Osteoblast (primary cell): ENCODE results near the gene WTIP. TPM values are rescaled to one million over a fixed set of nuclear protein-coding genes. Genes with fewer than 3 reads are reported as not detected.

Experiments used
- DNase-seq: peaks from one replicate; pipeline ENCODE4 v3.0.0; 2011; ENCODE audit warnings: low spot score, mixed read lengths; ENCODE audit not compliant: insufficient read length; ENCODE audit errors: missing footprints
- H2AFZ ChIP-seq: 2 replicates; pipeline ENCODE4 v1.6.0; 2011; ENCODE audit warnings: mild to moderate bottlenecking, low read length
- H3K27ac ChIP-seq: 2 replicates; pipeline ENCODE4 v1.5.1; 2011; ENCODE audit warnings: mild to moderate bottlenecking, low read depth, low read length, moderate library complexity
- H3K27me3 ChIP-seq: 2 replicates; pipeline ENCODE4 v1.6.0; 2012; ENCODE audit warnings: mild to moderate bottlenecking, control low read depth, inconsistent platforms, low read length, moderate library complexity; ENCODE audit not compliant: insufficient read depth
- H3K36me3 ChIP-seq: 2 replicates; pipeline ENCODE4 v1.5.1; 2011; ENCODE audit warnings: mild to moderate bottlenecking, low read length, control low read depth, moderate library complexity; ENCODE audit not compliant: insufficient read depth
- H3K4me1 ChIP-seq: 2 replicates; pipeline ENCODE4 v1.5.1; 2011; ENCODE audit warnings: mild to moderate bottlenecking, low read length, control low read depth, moderate library complexity; ENCODE audit not compliant: insufficient read depth
- H3K4me2 ChIP-seq: 2 replicates; pipeline ENCODE4 v1.6.0; 2011; ENCODE audit warnings: mild to moderate bottlenecking, low read length; ENCODE audit not compliant: insufficient read depth
- H3K4me3 ChIP-seq: fragments of 200-600 bp; sonication (generic); 3 replicates; pipeline ENCODE4 v1.5.1; 2012; ENCODE audit warnings: mild to moderate bottlenecking, low read length, inconsistent platforms; ENCODE audit not compliant: insufficient read depth
- H3K79me2 ChIP-seq: 2 replicates; pipeline ENCODE4 v1.6.0; 2012; ENCODE audit warnings: mild to moderate bottlenecking, low read length, control low read depth, inconsistent platforms; ENCODE audit not compliant: insufficient read depth
- H3K9me3 ChIP-seq: 2 replicates; pipeline ENCODE4 v1.5.1; 2011; ENCODE audit warnings: low read depth, low read length, control low read depth
- H4K20me1 ChIP-seq: 2 replicates; pipeline ENCODE4 v1.6.0; 2012; ENCODE audit warnings: mild to moderate bottlenecking, low read length, control low read depth; ENCODE audit not compliant: insufficient read depth
- total RNA-seq: library from RNA; depleted of rRNA; stranded (reverse); fragments of >200 nt; gene quantifications from 2 replicates; pipeline ENCODE4 v1.2.3, GENCODE V29; 2012
- TF ChIP-seq, protein P1 (sequence below): IDR thresholded peaks from 2 replicates; pipeline ENCODE4 v1.5.1; 2011; ENCODE audit warnings: mild to moderate bottlenecking, low read depth, low read length, moderate library complexity; ENCODE audit errors: extremely low read depth

Gene WTIP
- total RNA-seq, 1 donor: 38.7 TPM

DNA sequence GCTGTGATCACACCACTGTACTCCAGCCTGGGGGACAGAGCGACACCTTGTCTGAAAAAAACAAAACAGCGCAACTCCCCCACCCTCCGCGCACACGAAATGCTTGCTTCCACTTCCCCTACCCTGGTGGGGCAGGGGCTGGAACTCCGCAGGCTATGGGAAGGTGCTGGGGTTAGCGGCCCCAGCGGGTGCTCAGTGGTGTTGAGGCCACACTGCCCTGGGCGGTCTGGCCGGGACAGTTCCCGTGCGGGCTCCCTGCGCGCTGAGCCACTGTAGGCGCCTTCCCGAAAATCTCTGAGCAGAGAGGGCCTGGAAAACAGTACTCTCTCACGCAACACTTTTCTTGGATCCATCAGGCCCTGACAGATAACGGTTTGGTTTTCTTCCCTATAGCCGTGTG lies 1.1 kb upstream of the WTIP start:
- Histone ChIP-seq H3K27me3 (no peaks in the 10 kb centered on the region), H3K9me3 (no peaks in the 10 kb centered on the region), H3K4me2 (peak overlapping the region; percentile 81), H3K4me3 (peak overlapping the region; percentile 81), H3K79me2 (peaks cover 30% of the 10 kb centered on the region), H2AFZ (no peak overlapping the region), H3K27ac (no peak overlapping the region), H4K20me1 (peaks cover 24% of the 10 kb centered on the region), H3K36me3 (no peaks in the 10 kb centered on the region), H3K4me1 (peaks cover 18% of the 10 kb centered on the region)
- no peak for DNase-seq
- TF ChIP-seq, protein P1, sequence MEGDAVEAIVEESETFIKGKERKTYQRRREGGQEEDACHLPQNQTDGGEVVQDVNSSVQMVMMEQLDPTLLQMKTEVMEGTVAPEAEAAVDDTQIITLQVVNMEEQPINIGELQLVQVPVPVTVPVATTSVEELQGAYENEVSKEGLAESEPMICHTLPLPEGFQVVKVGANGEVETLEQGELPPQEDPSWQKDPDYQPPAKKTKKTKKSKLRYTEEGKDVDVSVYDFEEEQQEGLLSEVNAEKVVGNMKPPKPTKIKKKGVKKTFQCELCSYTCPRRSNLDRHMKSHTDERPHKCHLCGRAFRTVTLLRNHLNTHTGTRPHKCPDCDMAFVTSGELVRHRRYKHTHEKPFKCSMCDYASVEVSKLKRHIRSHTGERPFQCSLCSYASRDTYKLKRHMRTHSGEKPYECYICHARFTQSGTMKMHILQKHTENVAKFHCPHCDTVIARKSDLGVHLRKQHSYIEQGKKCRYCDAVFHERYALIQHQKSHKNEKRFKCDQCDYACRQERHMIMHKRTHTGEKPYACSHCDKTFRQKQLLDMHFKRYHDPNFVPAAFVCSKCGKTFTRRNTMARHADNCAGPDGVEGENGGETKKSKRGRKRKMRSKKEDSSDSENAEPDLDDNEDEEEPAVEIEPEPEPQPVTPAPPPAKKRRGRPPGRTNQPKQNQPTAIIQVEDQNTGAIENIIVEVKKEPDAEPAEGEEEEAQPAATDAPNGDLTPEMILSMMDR: no peak

DNA sequence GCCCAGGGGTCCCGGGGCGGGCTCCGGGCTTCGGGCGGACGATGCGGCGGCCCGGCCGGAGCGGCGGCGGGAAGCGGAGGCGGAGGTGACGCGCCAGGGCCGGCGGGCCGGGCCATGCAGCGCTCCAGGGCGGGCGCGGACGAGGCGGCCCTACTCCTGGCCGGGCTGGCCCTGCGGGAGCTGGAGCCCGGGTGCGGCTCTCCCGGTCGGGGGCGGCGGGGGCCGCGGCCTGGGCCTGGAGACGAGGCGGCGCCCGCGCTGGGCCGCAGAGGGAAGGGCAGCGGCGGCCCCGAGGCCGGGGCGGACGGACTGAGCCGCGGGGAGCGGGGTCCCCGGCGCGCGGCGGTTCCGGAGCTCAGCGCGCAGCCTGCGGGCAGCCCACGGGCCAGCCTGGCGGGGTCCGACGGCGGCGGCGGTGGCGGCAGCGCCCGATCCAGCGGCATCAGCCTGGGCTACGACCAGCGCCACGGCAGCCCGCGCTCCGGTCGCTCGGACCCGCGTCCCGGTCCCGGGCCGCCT lies 362 bp downstream of the WTIP start:
- peak overlapping the region; percentile 81 for H3K4me3 ChIP-seq
- H3K36me3 ChIP-seq: no peaks in the 10 kb centered on the region
- no peaks in the 10 kb centered on the region for H3K9me3 ChIP-seq
- peak; percentile 98 for DNase-seq
- TF ChIP-seq, protein P1: no peak
- H3K4me2 ChIP-seq: peak overlapping the region; percentile 86
- H2AFZ ChIP-seq: no peak overlapping the region
- H4K20me1 ChIP-seq: peaks cover 31% of the 10 kb centered on the region
- peaks cover 11% of the 10 kb centered on the region for H3K4me1 ChIP-seq
- no peak overlapping the region for H3K27ac ChIP-seq
- H3K27me3 ChIP-seq: no peaks in the 10 kb centered on the region
- peaks cover 44% of the 10 kb centered on the region for H3K79me2 ChIP-seq

DNA sequence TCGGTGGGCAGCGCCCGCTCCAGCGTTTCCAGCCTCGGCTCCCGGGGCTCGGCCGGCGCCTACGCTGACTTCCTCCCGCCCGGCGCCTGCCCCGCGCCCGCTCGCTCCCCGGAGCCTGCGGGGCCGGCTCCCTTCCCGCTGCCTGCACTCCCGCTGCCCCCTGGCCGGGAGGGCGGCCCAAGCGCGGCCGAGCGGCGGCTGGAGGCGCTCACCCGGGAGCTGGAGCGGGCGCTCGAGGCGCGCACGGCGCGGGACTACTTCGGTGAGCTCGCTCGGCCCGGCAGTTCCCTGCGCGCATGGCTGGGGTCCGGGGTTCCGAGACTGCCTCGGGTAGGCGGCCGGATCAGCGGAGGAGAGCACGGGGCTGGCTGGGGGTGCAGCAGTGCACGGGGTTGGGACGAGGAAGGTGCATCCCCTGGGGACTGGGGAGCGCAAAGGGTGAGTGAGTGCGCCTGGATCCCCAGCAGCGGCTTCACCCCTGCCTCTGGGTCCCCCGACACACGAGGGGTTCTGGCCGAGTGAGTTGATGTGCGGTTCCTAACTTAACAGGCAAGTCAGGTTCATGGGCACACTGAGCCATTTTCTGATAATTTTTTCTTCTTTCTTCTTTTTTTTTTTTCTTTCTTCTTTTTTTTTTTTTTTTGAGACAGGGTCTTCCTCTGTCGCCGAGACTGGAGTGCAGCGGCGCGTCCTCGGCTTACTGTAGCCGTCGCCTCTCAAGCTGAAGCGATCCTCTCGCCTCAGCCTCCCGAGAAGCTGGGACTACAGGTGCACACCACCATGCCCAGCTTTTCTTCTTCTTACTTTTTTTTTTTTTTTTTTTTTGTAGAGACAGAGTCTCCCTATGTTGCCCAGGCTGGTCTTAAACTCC lies 1.1 kb downstream of the WTIP start:
- TF ChIP-seq, protein P1: no peak
- DNase-seq: peak; percentile 94

DNA sequence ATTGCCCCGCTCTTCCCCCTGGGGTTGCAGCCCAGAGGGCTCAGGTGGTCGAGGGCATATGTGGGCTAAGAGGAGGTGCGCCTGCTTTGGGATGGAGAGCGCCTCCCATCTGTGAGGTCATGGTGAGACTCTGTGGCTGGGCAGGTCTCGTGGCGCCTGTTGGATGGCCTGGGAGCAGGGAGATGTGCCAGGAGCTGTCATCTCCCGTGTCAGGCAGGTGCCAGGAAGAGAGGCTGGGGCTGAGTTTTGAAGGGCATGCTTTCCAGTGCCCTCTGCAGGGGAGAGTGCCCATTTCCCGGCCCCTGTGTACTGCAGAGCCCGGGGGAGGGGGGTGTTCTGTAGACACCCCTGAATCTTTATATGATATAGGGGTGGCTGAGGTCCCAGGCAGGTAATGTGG lies 2.8 kb downstream of the WTIP start:
- no peak overlapping the region for H3K4me3 ChIP-seq
- no peak overlapping the region for H3K4me2 ChIP-seq
- H3K4me1 ChIP-seq: peaks cover 11% of the 10 kb centered on the region
- H3K36me3 ChIP-seq: no peaks in the 10 kb centered on the region
- peak; percentile 71 for DNase-seq
- TF ChIP-seq, protein P1: no peak
- H3K9me3 ChIP-seq: no peaks in the 10 kb centered on the region
- H4K20me1 ChIP-seq: peaks cover 41% of the 10 kb centered on the region
- peaks cover 63% of the 10 kb centered on the region for H3K79me2 ChIP-seq
- no peak overlapping the region for H3K27ac ChIP-seq
- no peak overlapping the region for H2AFZ ChIP-seq
- no peaks in the 10 kb centered on the region for H3K27me3 ChIP-seq

More for the DNA sequence above, 1.1 kb downstream of the WTIP start:
- no peaks in the 10 kb centered on the region for H3K27me3 ChIP-seq
- peak overlapping the region; percentile 81 for H3K4me3 ChIP-seq
- H3K4me1 ChIP-seq: peaks cover 11% of the 10 kb centered on the region
- H3K36me3 ChIP-seq: no peaks in the 10 kb centered on the region
- H4K20me1 ChIP-seq: peaks cover 32% of the 10 kb centered on the region
- no peak overlapping the region for H3K27ac ChIP-seq
- peak overlapping the region; percentile 86 for H3K4me2 ChIP-seq
- peaks cover 49% of the 10 kb centered on the region for H3K79me2 ChIP-seq
- H3K9me3 ChIP-seq: no peaks in the 10 kb centered on the region
- H2AFZ ChIP-seq: no peak overlapping the region
